ENCODE measurements around the gene ERMARD.

Gene ERMARD

GRCh38 chr6:169751242-169752073, at the start of gene ERMARD, which contains the start of gene DYNLT2:
Gene ERMARD, plus strand, starts transcription at chr6:169751622. Its CDS starts 36 bp downstream, at chr6:169751658.
Gene DYNLT2, minus strand, starts transcription at chr6:169751572. Its CDS starts 114 bp downstream, at chr6:169751458.
- peak; percentile 89 for DNase-seq

GRCh38 chr6:169701954-169702839, 49.2 kb upstream of the ERMARD start, which contains the start of the genes C6orf120 and WDR27:
Gene C6orf120, plus strand, starts transcription at chr6:169702126. Its CDS starts 334 bp downstream, at chr6:169702460.
Gene WDR27, minus strand, starts transcription at chr6:169702029. Its CDS starts 13,024 bp downstream, at chr6:169689005.
- peak; percentile 91 for DNase-seq

- no peak for DNase-seq
Measured at GRCh38 chr6:169702840-169703246, 48.6 kb upstream of the ERMARD start.

- no peak for DNase-seq
Measured at GRCh38 chr6:169707772-169708171, 43.6 kb upstream of the ERMARD start.

GRCh38 chr6:169709293-169709692, 42.1 kb upstream of the ERMARD start:
- DNase-seq = no peak

- DNase-seq = no peak
Measured at GRCh38 chr6:169710009-169710408, 41.4 kb upstream of the ERMARD start.

- DNase-seq = no peak
Measured at GRCh38 chr6:169714178-169714577, 37.2 kb upstream of the ERMARD start.

GRCh38 chr6:169714595-169714994, 36.8 kb upstream of the ERMARD start:
- DNase-seq = no peak

- no peak for DNase-seq
Measured at GRCh38 chr6:169719117-169719516, 32.3 kb upstream of the ERMARD start.

- no peak for DNase-seq
Measured at GRCh38 chr6:169720207-169720855, 31.1 kb upstream of the ERMARD start.

GRCh38 chr6:169722362-169723199, 28.8 kb upstream of the ERMARD start:
- peak; percentile 40 for DNase-seq

- peak; percentile 47 for DNase-seq
Measured at GRCh38 chr6:169723200-169723909, 28.1 kb upstream of the ERMARD start.

- DNase-seq = peak; percentile 25
Measured at GRCh38 chr6:169723991-169724493, 27.4 kb upstream of the ERMARD start.

- DNase-seq = peak; percentile 63
Measured at GRCh38 chr6:169724494-169725124, 26.8 kb upstream of the ERMARD start, which contains the start of gene PHF10. Gene PHF10, minus strand, starts transcription at chr6:169724500. Its CDS starts 569 bp downstream, at chr6:169723931.

GRCh38 chr6:169725125-169726048, 26.0 kb upstream of the ERMARD start:
- peak; percentile 29 for DNase-seq

GRCh38 chr6:169726049-169726400, 25.4 kb upstream of the ERMARD start:
- DNase-seq = no peak

- no peak for DNase-seq
Measured at GRCh38 chr6:169726963-169727362, 24.5 kb upstream of the ERMARD start.

GRCh38 chr6:169729961-169730360, 21.5 kb upstream of the ERMARD start:
- no peak for DNase-seq

Data from NCI-H2171 treated with DMSO at 0.1 percent for 48 hours (cell line).